Activated T-helper 1 cell treated with anti-CD3 and anti-CD28 coated beads, Interleukin-12 subunit alpha, Interleukin-12 subunit beta, Interleukin-2, Interleukin-4 antibody, amounts not matched to agents 30 ng/mL and 10 ng/mL and 1 ng/mL, durations not matched to agents 14 hours and 24 hours and 36 hours (primary cell): ENCODE results near the gene GOLGA1. TPM values are rescaled to one million over a fixed set of nuclear protein-coding genes. Genes with fewer than 3 reads are reported as not detected.

ENCODE experiments used
- DNase-seq: peaks from one replicate; pipeline ENCODE4 v3.0.0; 2021; ENCODE audit warnings: low spot score
- H3K27ac Mint-ChIP-seq: one replicate; pipeline ENCODE4 v1.8.0; 2021; ENCODE audit warnings: mild to moderate bottlenecking, mixed read lengths
- H3K27me3 Mint-ChIP-seq: one replicate; pipeline ENCODE4 v1.8.0; 2022; ENCODE audit warnings: mild to moderate bottlenecking, moderate library complexity, mixed read lengths; ENCODE audit not compliant: insufficient read depth
- H3K36me3 Mint-ChIP-seq: one replicate; pipeline ENCODE4 v1.8.0; 2021; ENCODE audit warnings: low read depth, mixed read lengths
- H3K4me1 Mint-ChIP-seq: one replicate; pipeline ENCODE4 v1.8.0; 2021; ENCODE audit warnings: low read depth, mixed read lengths
- H3K4me3 Mint-ChIP-seq: one replicate; pipeline ENCODE4 v1.8.0; 2021; ENCODE audit warnings: mild to moderate bottlenecking, moderate library complexity, mixed read lengths
- H3K9me3 Mint-ChIP-seq: one replicate; pipeline ENCODE4 v1.8.0; 2021; ENCODE audit warnings: mixed read lengths
- intact Hi-C: fragments of 100-400 bp; cut with micrococcal nuclease; formaldehyde crosslinking; loops from one replicate; pipeline ENCODE4 v1.15.1; 2024
- total RNA-seq: library from RNA; stranded (reverse); gene quantifications from 2 replicates; pipeline ENCODE4 v1.2.3, GENCODE V29; 2022

GOLGA1 gene
- total RNA-seq, 1 donor from 2014 or later = 16.6 TPM

- Mint-ChIP-seq H3K36me3 (peaks cover 54% of the 10 kb centered on the region), H3K9me3 (no peaks in the 10 kb centered on the region), H3K4me1 (peaks cover 29% of the 10 kb centered on the region), H3K27me3 (peaks cover 1% of the 10 kb centered on the region), H3K4me3 (no peak overlapping the region), H3K27ac (no peak overlapping the region)
- no peak for DNase-seq
- intact Hi-C loops = no loop called here
These were observed 65.4 kb downstream of the GOLGA1 start for GRCh38 chr9:124875501-124875900.

DNA sequence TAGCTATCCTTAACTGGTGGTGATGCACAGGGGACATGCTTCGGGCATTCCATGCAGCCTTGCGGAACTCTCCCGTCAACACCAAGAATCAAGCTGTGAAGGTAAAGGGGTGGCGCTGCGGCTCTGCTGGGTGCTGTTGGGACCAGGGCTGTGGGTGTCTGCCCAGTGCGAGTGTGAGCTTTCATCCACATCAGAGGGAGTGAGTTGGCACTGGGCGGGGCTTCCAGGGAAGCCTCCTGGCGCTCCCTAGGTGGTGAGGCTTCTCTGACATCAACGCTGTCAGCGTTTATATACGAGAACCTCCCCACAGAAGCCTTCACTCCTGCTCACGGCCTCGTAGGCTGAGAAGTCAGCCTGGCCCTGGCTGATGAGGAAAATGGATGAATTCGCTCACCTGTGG is 67.2 kb downstream of the GOLGA1 start:
- no peak for DNase-seq
- Mint-ChIP-seq H3K9me3 (no peaks in the 10 kb centered on the region), H3K4me1 (peaks cover 36% of the 10 kb centered on the region), H3K4me3 (no peak overlapping the region), H3K36me3 (peaks cover 50% of the 10 kb centered on the region), H3K27ac (no peak overlapping the region), H3K27me3 (peaks cover 1% of the 10 kb centered on the region)
- intact Hi-C loops = no loop called here

DNA sequence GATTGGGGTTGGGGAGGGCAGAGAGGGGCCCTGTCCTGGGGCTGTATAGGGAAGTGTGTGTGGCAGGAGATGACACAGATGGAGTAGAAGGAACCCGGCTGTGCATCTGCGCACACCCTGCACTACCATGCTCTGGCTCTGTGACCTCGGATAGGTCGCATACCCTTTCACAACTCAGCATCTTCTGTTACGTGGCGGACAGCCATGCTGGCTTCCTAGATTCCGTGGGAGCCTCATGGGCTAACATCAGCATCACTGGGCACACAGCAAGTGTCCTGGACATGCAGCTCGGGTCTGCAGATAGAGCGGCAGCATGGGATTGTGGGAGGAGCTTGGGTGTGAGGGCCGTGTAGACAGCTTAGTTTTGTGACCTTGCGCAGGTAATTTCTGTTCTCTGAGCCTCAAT is 69.7 kb downstream of the GOLGA1 start:
- Mint-ChIP-seq H3K4me3 (peak overlapping the region; percentile 99), H3K9me3 (no peaks in the 10 kb centered on the region), H3K27me3 (peaks cover 1% of the 10 kb centered on the region), H3K36me3 (peaks cover 45% of the 10 kb centered on the region), H3K27ac (peak overlapping the region; percentile 98), H3K4me1 (peaks cover 53% of the 10 kb centered on the region)
- DNase-seq = no peak
- intact Hi-C loops = no loop called here

DNA sequence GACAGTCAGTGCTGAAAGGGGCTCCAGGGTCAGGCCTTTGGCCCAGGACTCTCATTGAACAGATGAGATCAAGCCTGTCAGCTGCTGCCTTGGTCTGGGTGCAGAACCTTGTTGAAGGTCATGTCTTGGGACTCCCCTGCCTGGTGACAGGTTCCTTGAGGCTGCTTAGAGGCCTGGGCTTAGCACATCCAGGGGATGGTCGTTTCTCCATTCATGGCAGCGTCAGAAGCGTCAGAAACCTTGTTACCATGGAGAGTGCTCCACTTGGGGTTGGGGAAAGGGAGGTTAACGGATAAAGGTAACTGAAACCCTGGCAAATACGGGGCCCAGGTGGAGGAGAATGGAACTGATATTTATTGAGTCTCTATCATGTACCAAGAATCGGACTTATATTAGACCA is 70.2 kb downstream of the GOLGA1 start:
- peaks cover 45% of the 10 kb centered on the region for H3K36me3 Mint-ChIP-seq
- intact Hi-C loops = loop anchor here (1.0 kb wide), 7 partner anchors 8 to 330 kb away; partner anchors contain the start of genes ARPC5L, GOLGA1, NR6A1 and RABEPK
- peak overlapping the region; percentile 98 for H3K27ac Mint-ChIP-seq
- H3K27me3 Mint-ChIP-seq = peaks cover 1% of the 10 kb centered on the region
- peak overlapping the region; percentile 99 for H3K4me3 Mint-ChIP-seq
- no peak for DNase-seq
- peaks cover 53% of the 10 kb centered on the region for H3K4me1 Mint-ChIP-seq
- H3K9me3 Mint-ChIP-seq = no peaks in the 10 kb centered on the region

DNA sequence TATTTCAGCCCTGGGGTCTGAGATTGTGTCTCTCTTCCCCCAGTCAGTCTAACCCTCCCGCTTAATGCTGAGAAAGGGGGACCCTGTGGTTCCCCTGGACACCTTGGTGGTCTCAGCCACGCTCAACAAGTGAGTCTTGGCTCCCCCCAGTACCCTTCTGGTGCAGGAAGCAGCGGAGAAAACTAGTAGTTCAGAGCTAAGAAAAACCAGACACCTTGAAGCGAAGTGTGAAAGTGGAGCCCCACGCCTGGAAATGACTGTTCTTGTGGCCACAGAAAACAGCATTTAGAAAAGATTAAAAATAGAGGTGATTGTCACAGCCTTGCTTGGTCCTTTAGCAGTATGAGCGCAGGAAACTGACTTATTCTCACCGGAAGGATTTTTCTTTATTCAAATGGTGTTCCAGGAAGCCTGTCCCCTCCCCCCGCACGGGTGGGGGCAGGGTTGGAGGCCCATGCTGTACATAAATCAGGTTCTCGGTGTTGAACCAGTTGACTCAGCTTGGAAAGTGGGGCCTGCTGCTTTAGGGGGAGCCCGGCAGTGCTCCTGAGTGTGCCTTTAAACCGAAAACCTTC is 70.8 kb downstream of the GOLGA1 start:
- H3K4me1 Mint-ChIP-seq = peaks cover 53% of the 10 kb centered on the region
- H3K4me3 Mint-ChIP-seq = peak overlapping the region; percentile 99
- intact Hi-C loops = loop anchor here (1.0 kb wide), 8 partner anchors 8 to 371 kb away; partner anchors contain the start of genes ARPC5L, GOLGA1, HSPA5 and NR6A1
- no peaks in the 10 kb centered on the region for H3K9me3 Mint-ChIP-seq
- H3K36me3 Mint-ChIP-seq = peaks cover 39% of the 10 kb centered on the region
- peak; percentile 80 for DNase-seq
- H3K27me3 Mint-ChIP-seq = peaks cover 1% of the 10 kb centered on the region
- peak overlapping the region; percentile 98 for H3K27ac Mint-ChIP-seq

- peak; percentile 25 for DNase-seq
- intact Hi-C loops = loop anchor here (1.0 kb wide), 1 partner anchor 372 kb away; the partner anchor contains the start of gene HSPA5
- Mint-ChIP-seq H3K27me3 (peaks cover 1% of the 10 kb centered on the region), H3K36me3 (peaks cover 34% of the 10 kb centered on the region), H3K4me1 (peaks cover 53% of the 10 kb centered on the region), H3K9me3 (no peaks in the 10 kb centered on the region), H3K4me3 (peak overlapping the region; percentile 99), H3K27ac (peak overlapping the region; percentile 98)
These were observed 71.4 kb downstream of the GOLGA1 start for GRCh38 chr9:124869466-124869985.

DNA sequence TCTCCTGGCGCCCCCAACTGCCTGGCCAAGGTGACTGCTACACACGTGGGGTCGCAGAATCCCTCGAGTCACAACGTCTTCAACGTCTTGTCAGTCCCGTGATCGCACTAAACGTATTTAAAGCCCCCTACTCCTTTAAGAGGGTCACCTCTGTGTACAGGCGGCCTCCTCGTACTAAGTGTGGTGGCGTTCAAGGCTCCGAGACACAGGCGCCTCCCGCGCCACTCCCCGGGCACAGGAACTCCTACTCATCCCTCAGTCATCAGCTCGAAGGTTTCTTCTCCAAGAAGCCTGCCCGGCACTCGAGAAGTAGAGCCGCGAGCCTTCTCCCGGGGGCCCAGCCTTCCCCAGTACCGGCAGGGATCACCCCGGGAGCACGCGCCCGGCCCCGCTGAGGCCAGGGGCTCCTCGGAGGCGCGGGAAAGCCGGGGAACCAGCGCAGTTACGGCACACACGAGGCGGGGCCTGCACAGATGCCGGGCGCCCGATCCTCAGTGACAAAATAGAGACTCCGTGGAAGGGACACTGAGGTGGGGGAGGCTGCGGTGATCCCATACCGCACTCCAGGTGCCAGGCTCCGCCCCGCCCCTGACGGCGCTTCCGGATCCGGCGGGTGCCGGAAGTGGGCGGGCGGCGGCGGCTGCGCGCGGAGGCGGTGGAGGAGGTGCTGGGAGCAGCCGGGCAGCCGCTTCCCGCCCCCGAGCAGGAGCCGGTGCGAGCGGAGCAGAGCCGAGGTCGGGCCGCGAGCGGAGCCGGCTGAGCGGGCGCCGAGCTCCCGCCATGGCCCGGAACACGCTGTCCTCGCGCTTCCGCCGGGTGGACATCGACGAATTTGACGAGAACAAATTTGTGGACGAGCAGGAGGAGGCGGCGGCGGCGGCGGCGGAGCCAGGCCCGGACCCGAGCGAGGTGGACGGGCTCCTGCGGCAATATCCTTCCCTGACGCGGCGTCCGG is 72.1 kb downstream of the GOLGA1 start:
- intact Hi-C loops = loop anchor here (1.0 kb wide), 1 partner anchor 373 kb away; the partner anchor contains the start of gene HSPA5
- Mint-ChIP-seq H3K36me3 (peaks cover 33% of the 10 kb centered on the region), H3K27me3 (peaks cover 1% of the 10 kb centered on the region), H3K4me3 (peak overlapping the region; percentile 99), H3K9me3 (no peaks in the 10 kb centered on the region), H3K27ac (peak overlapping the region; percentile 100), H3K4me1 (peaks cover 56% of the 10 kb centered on the region)
- DNase-seq = peak; percentile 93

DNA sequence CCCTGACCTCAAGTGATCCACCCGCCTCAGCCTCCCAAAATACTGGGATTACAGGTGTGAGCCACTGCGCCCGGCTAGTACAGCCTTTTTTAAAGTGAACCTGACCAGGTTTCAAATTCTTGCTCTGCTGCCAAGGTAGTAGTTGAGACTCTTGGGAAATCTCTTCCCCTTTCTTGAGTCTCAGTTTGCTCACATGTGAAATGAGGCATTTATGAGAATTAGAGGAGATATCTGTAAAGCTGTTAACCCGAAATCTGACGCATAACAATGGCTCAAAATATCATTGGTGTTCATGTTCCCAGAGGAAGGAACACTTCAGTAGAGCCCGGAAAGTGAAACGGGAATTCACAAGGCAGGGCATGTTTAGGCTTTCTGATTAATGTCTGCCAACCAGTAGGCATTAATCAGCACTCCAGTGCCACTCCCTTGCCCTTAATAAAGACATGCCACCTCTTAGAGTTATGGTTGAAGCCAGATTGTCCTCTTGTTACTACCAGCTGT is 77.5 kb downstream of the GOLGA1 start:
- peaks cover 42% of the 10 kb centered on the region for H3K4me1 Mint-ChIP-seq
- DNase-seq = no peak
- H3K27ac Mint-ChIP-seq = peak overlapping the region; percentile 10
- no peaks in the 10 kb centered on the region for H3K9me3 Mint-ChIP-seq
- H3K27me3 Mint-ChIP-seq = no peaks in the 10 kb centered on the region
- H3K4me3 Mint-ChIP-seq = peak overlapping the region; percentile 27
- intact Hi-C loops = loop anchor here (2.0 kb wide), 1 partner anchor 31 kb away; no protein-coding TSS in a partner anchor
- H3K36me3 Mint-ChIP-seq = peaks cover 31% of the 10 kb centered on the region

- no peaks in the 10 kb centered on the region for H3K27me3 Mint-ChIP-seq
- intact Hi-C loops = loop anchor here (1.0 to 2.0 kb wide), 8 partner anchors 8 to 446 kb away; partner anchors contain the start of genes GOLGA1, NR6A1, PPP6C and PSMB7
- H3K27ac Mint-ChIP-seq = peak within 1 kb of the TSS; percentile 98
- H3K4me1 Mint-ChIP-seq = peaks cover 35% of the 10 kb centered on the region
- no peaks in the 10 kb centered on the region for H3K9me3 Mint-ChIP-seq
- peak; percentile 95 for DNase-seq
- H3K4me3 Mint-ChIP-seq = peak within 1 kb of the TSS; percentile 96
- H3K36me3 Mint-ChIP-seq = peaks cover 34% of the 10 kb centered on the region
These were observed 79.3 kb downstream of the GOLGA1 start, which contains the start of the genes ARPC5L and RPL35 for GRCh38 chr9:124861342-124862229. Gene ARPC5L, plus strand, starts transcription at chr9:124862130. Its CDS starts 7,161 bp downstream, at chr9:124869291. Gene RPL35, minus strand, starts transcription at chr9:124861957. Its CDS starts 45 bp downstream, at chr9:124861912.

- Mint-ChIP-seq H3K27me3 (no peaks in the 10 kb centered on the region), H3K36me3 (peaks cover 34% of the 10 kb centered on the region)
These were observed 80.1 kb downstream of the GOLGA1 start for GRCh38 chr9:124860582-124861341.

More at GRCh38 chr9:124860582-124861341, 80.1 kb downstream of the GOLGA1 start:
- DNase-seq = no peak
- H3K9me3 Mint-ChIP-seq = no peaks in the 10 kb centered on the region
- peaks cover 34% of the 10 kb centered on the region for H3K4me1 Mint-ChIP-seq
- H3K27ac Mint-ChIP-seq = peak overlapping the region; percentile 98
- intact Hi-C loops = loop anchor here (2.0 kb wide), 1 partner anchor 90 kb away; the partner anchor contains the start of gene NR6A1
- H3K4me3 Mint-ChIP-seq = peak overlapping the region; percentile 96
